ENCODE results near the gene BIRC2. TPM values are rescaled to one million over a fixed set of nuclear protein-coding genes. Genes with fewer than 3 reads are reported as not detected.
A peak's percentile ranks its signal among the peaks of the same experiment; 100 is the strongest.

BIRC2 gene
- total and polyA plus RNA-seq, 10 donors = 24.0 to 101 (median 46.6) TPM

- Histone ChIP-seq H3K4me3 (peak overlapping the region; percentile 65 to 75 (median 70)), H3K27ac (peak overlapping the region; percentile 96 to 100 (median 98)), H3K36me3 (peaks cover 0 to 34% (median 13%) of the 10 kb centered on the region in 6 donors), H3K27me3 (replicated peaks in 1 of 7) (no peaks in the 10 kb centered on the region), H3K4me1 (peaks cover 17 to 67% (median 36%) of the 10 kb centered on the region in 6 donors), H3K9me3 (no peaks in the 10 kb centered on the region)
- 0 to 1% (median 0%) methylated on average over 32 to 33 of the region's 33 CpGs for WGBS, 5 donors
- DNase-seq = no peak
- TF ChIP-seq POLR2A (IDR thresholded peaks at IDR 0.05) (no peak), POLR2AphosphoS5 (IDR thresholded peaks at IDR 0.05) (no peak), CTCF (IDR thresholded peaks at IDR 0.05 in 8 of 11, conservative IDR thresholded peaks at IDR 0.05 in 3 of 11) (no peak)
- intact Hi-C loops (cut with DNase I; ENCODE audit: low total_unique reads) = no loop called here
Observed at GRCh38 chr11:102347462-102348370, 702 bp downstream of the BIRC2 start.

- Histone ChIP-seq H3K36me3 (peaks cover 3 to 82% (median 32%) of the 10 kb centered on the region in 6 donors), H3K4me1 (peaks cover 6 to 44% (median 13%) of the 10 kb centered on the region in 6 donors), H3K9me3 (peaks cover 0 to 17% (median 6%) of the 10 kb centered on the region in 8 donors), H3K4me3 (no peak overlapping the region), H3K27ac (no peak overlapping the region), H3K27me3 (replicated peaks in 1 of 7) (no peaks in the 10 kb centered on the region)
- intact Hi-C loops (cut with DNase I; ENCODE audit: low total_unique reads) = no loop called here
- no peak for DNase-seq
- TF ChIP-seq CTCF (IDR thresholded peaks at IDR 0.05 in 8 of 11, conservative IDR thresholded peaks at IDR 0.05 in 3 of 11) (no peak), POLR2A (IDR thresholded peaks at IDR 0.05) (no peak), POLR2AphosphoS5 (IDR thresholded peaks at IDR 0.05) (no peak)
Observed at GRCh38 chr11:102357116-102357515, 10.1 kb downstream of the BIRC2 start.

- H3K36me3 ChIP-seq = peaks cover 3 to 84% (median 39%) of the 10 kb centered on the region in 6 donors
- H3K27me3 ChIP-seq (replicated peaks in 1 of 7) = no peaks in the 10 kb centered on the region
- no peak overlapping the region for H3K4me3 ChIP-seq
- H3K27ac ChIP-seq = no peak overlapping the region
- WGBS, 5 donors = 81 to 99% (median 83%) methylated on average over 3 of the region's 3 CpGs
- intact Hi-C loops (cut with DNase I; ENCODE audit: low total_unique reads) = no loop called here
- no peak for DNase-seq
- no peak for TF ChIP-seq POLR2A (IDR thresholded peaks at IDR 0.05)
- no peak for TF ChIP-seq POLR2AphosphoS5 (IDR thresholded peaks at IDR 0.05)
- TF ChIP-seq CTCF (IDR thresholded peaks at IDR 0.05 in 8 of 11, conservative IDR thresholded peaks at IDR 0.05 in 3 of 11) = no peak
- H3K4me1 ChIP-seq = peaks cover 8 to 34% (median 13%) of the 10 kb centered on the region in 6 donors
- peaks cover 0 to 17% (median 6%) of the 10 kb centered on the region in 8 donors for H3K9me3 ChIP-seq
Observed at GRCh38 chr11:102359372-102359771, 12.4 kb downstream of the BIRC2 start.

GRCh38 chr11:102360681-102361080, 13.7 kb downstream of the BIRC2 start:
- no peak overlapping the region for H3K4me3 ChIP-seq
- no peak for DNase-seq
- peaks cover 3 to 88% (median 47%) of the 10 kb centered on the region in 6 donors for H3K36me3 ChIP-seq
- peak overlapping the region in 2 of 8 donors; percentile 19 to 43 for H3K27ac ChIP-seq
- peaks cover 8 to 31% (median 13%) of the 10 kb centered on the region in 6 donors for H3K4me1 ChIP-seq
- H3K9me3 ChIP-seq = peaks cover 0 to 17% (median 1%) of the 10 kb centered on the region in 8 donors
- intact Hi-C loops (cut with DNase I; ENCODE audit: low total_unique reads) = no loop called here
- TF ChIP-seq CTCF (IDR thresholded peaks at IDR 0.05 in 8 of 11, conservative IDR thresholded peaks at IDR 0.05 in 3 of 11) (no peak), POLR2A (IDR thresholded peaks at IDR 0.05) (no peak), POLR2AphosphoS5 (IDR thresholded peaks at IDR 0.05) (no peak)
- H3K27me3 ChIP-seq (replicated peaks in 1 of 7) = no peaks in the 10 kb centered on the region
- 73 to 88% (median 81%) methylated on average over 3 of the region's 3 CpGs for WGBS, 5 donors

Data from spleen (tissue), 11 donors.